Esophagus squamous epithelium (tissue), 5 donors: ENCODE data around the gene DCHS1. TPM values are rescaled to one million over a fixed set of nuclear protein-coding genes. Genes with fewer than 3 reads are reported as not detected.

ENCODE experiments used
- DNase-seq: peaks from one replicate; lab custom pipeline; 2025; lab: John Stamatoyannopoulos, UW
- H3K27ac ChIP-seq, 4 donors: fragments of 200-600 bp; sonication (generic); one replicate each; pipeline ENCODE4 v1.5.1; 2016 to 2019; ENCODE audit warnings: mild to moderate bottlenecking in 1 of 4
- H3K27me3 ChIP-seq, 4 donors: fragments of 200-600 bp; sonication (generic); 1 replicate in 3 of 4; 2 replicates in 1 of 4; pipeline versions ENCODE4 v1.5.1 to v1.6.0; 2017 to 2021; ENCODE audit warnings: antibody characterized with exemption in 1 of 4
- H3K36me3 ChIP-seq, 3 donors: fragments of 200-600 bp; sonication (generic); one replicate each; pipeline ENCODE4 v1.5.1; 2016 to 2019
- H3K4me1 ChIP-seq, 3 donors: fragments of 200-600 bp; sonication (generic); one replicate each; pipeline ENCODE4 v1.5.1; 2017 to 2019
- H3K4me3 ChIP-seq, 4 donors: fragments of 200-600 bp; sonication (generic); 1 replicate in 3 of 4; 2 replicates in 1 of 4; pipeline ENCODE4 v1.5.1; 2016 to 2019; ENCODE audit warnings: mild to moderate bottlenecking in 2 of 4, moderate library complexity in 1 of 4
- H3K9me3 ChIP-seq, 3 donors: fragments of 200-600 bp; sonication (generic); one replicate each; pipeline ENCODE4 v1.5.1; 2016 to 2019
- CTCF ChIP-seq, 6 experiments: fragments of 450-650 bp in 4 of 6; fragments of 200-600 bp in 2 of 6; sonication (generic) in 2 of 6; IDR thresholded peaks; one replicate each; pipeline ENCODE4 v1.5.1; 2016 to 2019; ENCODE audit warnings: antibody characterized with exemption in 6 of 6, mild to moderate bottlenecking in 4 of 6, moderate library complexity in 4 of 6
- POLR2A ChIP-seq, 4 donors: fragments of 450-650 bp; IDR thresholded peaks; one replicate each; pipeline ENCODE4 v1.6.1; 2017; ENCODE audit warnings: antibody characterized with exemption in 4 of 4, mild to moderate bottlenecking in 4 of 4, moderate library complexity in 3 of 4
- WGBS, 2 donors: methylation state at CpG; one replicate each; pipeline ENCODE4 v1.1.5; 2018; 5-methylcytosine and 5-hydroxymethylcytosine counted together
- intact Hi-C: fragments of 100-400 bp; cut with DNase I; formaldehyde crosslinking; loops from one replicate; pipeline ENCODE4 v1.15.0; 2022
- total RNA-seq, 4 donors: library from RNA; depleted of rRNA; stranded (reverse); fragments of >200 nt; gene quantifications; one replicate each; pipeline ENCODE4 v1.1.0, GENCODE V29; 2016
- donor health status: DM: yes; HTN: yes; CAD: no.

Gene DCHS1
- total RNA-seq, 4 donors from 2014 or later, result 1.1 to 9.9 (median 2.3) TPM

- Histone ChIP-seq H3K9me3 (no peaks in the 10 kb centered on the region), H3K4me1 (peaks cover 3 to 15% (median 4%) of the 10 kb centered on the region in 3 donors), H3K27me3 (no peaks in the 10 kb centered on the region), H3K4me3 (no peak overlapping the region), H3K27ac (no peak overlapping the region), H3K36me3 (peaks cover 0 to 28% (median 0%) of the 10 kb centered on the region in 3 donors)
- WGBS, 2 donors, result 66 to 68% methylated on average over 3 of the region's 3 CpGs
- TF ChIP-seq POLR2A (IDR thresholded peaks at IDR 0.05), result no peak
- TF ChIP-seq CTCF (IDR thresholded peaks at IDR 0.05), result no peak
- DNase-seq, result no peak
- intact Hi-C loops, result loop anchor here (10.0 kb wide), 1 partner anchor 142 kb away; no protein-coding TSS in a partner anchor
Observed at GRCh38 chr11:6677018-6677417, 21.4 kb upstream of the DCHS1 start.

GRCh38 chr11:6674862-6675261, 19.3 kb upstream of the DCHS1 start:
- Histone ChIP-seq H3K27ac (peak overlapping the region in 1 of 4 donors; percentile 13), H3K36me3 (peaks cover 0 to 9% (median 0%) of the 10 kb centered on the region in 3 donors), H3K9me3 (no peaks in the 10 kb centered on the region), H3K4me3 (no peak overlapping the region), H3K4me1 (no peaks in the 10 kb centered on the region), H3K27me3 (no peaks in the 10 kb centered on the region)
- TF ChIP-seq POLR2A (IDR thresholded peaks at IDR 0.05) (no peak), CTCF (IDR thresholded peaks at IDR 0.05) (no peak)
- DNase-seq, result no peak
- intact Hi-C loops, result loop anchor here (10.0 kb wide), 1 partner anchor 140 kb away; no protein-coding TSS in a partner anchor
- 60 to 79% methylated on average over 4 of the region's 4 CpGs for WGBS, 2 donors

GRCh38 chr11:6674219-6674597, 18.6 kb upstream of the DCHS1 start:
- Histone ChIP-seq H3K9me3 (no peaks in the 10 kb centered on the region), H3K4me1 (no peaks in the 10 kb centered on the region), H3K27ac (peak overlapping the region in 1 of 4 donors; percentile 13), H3K4me3 (no peak overlapping the region), H3K27me3 (no peaks in the 10 kb centered on the region), H3K36me3 (peaks cover 0 to 3% (median 0%) of the 10 kb centered on the region in 3 donors)
- intact Hi-C loops, result loop anchor here (10.0 kb wide), 1 partner anchor 139 kb away; no protein-coding TSS in a partner anchor
- no peak for DNase-seq
- WGBS, 2 donors, result 89 to 100% methylated on average over 1 of the region's 1 CpG
- no peak for TF ChIP-seq CTCF (IDR thresholded peaks at IDR 0.05)
- no peak for TF ChIP-seq POLR2A (IDR thresholded peaks at IDR 0.05)

GRCh38 chr11:6673523-6674218, 18.1 kb upstream of the DCHS1 start:
- H3K9me3 ChIP-seq, result no peaks in the 10 kb centered on the region
- H3K4me3 ChIP-seq, result no peak overlapping the region
- TF ChIP-seq POLR2A (IDR thresholded peaks at IDR 0.05) (no peak), CTCF (IDR thresholded peaks at IDR 0.05) (no peak)
- intact Hi-C loops, result loop anchor here (10.0 kb wide), 1 partner anchor 139 kb away; no protein-coding TSS in a partner anchor
- H3K27ac ChIP-seq, result no peak overlapping the region
- H3K36me3 ChIP-seq, result no peaks in the 10 kb centered on the region
- DNase-seq, result no peak
- H3K4me1 ChIP-seq, result no peaks in the 10 kb centered on the region
- H3K27me3 ChIP-seq, result no peaks in the 10 kb centered on the region

GRCh38 chr11:6671991-6672390, 16.4 kb upstream of the DCHS1 start:
- Histone ChIP-seq H3K27me3 (no peaks in the 10 kb centered on the region), H3K27ac (no peak overlapping the region), H3K4me1 (no peaks in the 10 kb centered on the region), H3K36me3 (no peaks in the 10 kb centered on the region), H3K4me3 (no peak overlapping the region), H3K9me3 (no peaks in the 10 kb centered on the region)
- WGBS, 2 donors, result 54 to 94% methylated on average over 2 of the region's 2 CpGs
- intact Hi-C loops, result loop anchor here (10.0 kb wide), 1 partner anchor 137 kb away; no protein-coding TSS in a partner anchor
- TF ChIP-seq POLR2A (IDR thresholded peaks at IDR 0.05), result no peak
- TF ChIP-seq CTCF (IDR thresholded peaks at IDR 0.05), result no peak
- no peak for DNase-seq
